ENCODE data around the gene ANKRD11.
"Not testable (repeated sequence)": the region's sequence is repeated elsewhere in the genome, so short reads cannot be mapped to it uniquely, and the experiment has no call there.

The ANKRD11 gene

GRCh38 chr16:89274561-89275283 is 215.6 kb downstream of the ANKRD11 start:
- DNase-seq = no peak

- no peak for DNase-seq
These were observed 216.5 kb downstream of the ANKRD11 start for GRCh38 chr16:89273741-89274472.

GRCh38 chr16:89272631-89273030 is 217.7 kb downstream of the ANKRD11 start:
- DNase-seq = no peak

GRCh38 chr16:89270666-89271345 is 219.6 kb downstream of the ANKRD11 start:
- DNase-seq = no peak

DNA sequence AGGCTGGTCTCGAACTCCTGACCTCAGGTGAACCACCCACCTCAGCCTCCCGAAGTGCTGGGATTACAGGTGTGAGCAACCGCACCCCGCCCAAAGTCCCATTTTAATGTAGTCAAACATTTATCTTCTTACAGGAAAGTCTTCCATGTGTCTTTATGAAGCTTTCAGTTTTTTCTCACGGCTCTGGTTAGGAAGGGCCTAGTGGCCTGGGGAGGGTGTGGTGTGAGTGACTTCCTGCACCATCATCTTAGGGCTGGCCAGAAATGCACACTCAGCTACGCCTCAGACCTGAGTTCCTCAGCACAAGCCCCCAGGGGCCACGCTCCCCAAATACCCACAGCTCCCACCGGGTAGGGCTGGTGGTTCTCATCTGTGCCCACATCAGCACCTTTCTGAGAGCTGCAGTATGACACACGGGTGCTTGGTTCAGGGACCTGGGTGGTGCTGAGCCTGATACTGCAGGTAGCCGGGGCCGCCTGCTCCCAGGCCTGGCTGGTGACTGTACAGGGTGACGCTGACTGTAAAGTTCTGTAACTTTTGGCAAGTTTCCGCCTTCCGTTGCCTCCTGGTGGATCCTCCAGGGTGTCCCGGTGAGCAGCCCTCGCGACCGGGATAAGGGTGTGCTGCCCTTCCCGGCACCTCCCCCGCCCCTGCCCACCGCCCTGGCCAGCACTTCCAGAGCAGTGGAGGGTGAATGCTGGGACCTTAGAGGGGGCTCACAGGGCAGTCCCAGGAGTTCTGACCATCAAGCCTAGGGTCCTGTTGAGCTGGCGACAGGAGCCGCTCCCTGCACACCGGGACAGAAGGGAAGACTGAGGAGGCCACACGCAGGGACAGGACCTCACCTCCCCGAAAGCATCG is 220.3 kb downstream of the ANKRD11 start:
- DNase-seq = no peak

DNA sequence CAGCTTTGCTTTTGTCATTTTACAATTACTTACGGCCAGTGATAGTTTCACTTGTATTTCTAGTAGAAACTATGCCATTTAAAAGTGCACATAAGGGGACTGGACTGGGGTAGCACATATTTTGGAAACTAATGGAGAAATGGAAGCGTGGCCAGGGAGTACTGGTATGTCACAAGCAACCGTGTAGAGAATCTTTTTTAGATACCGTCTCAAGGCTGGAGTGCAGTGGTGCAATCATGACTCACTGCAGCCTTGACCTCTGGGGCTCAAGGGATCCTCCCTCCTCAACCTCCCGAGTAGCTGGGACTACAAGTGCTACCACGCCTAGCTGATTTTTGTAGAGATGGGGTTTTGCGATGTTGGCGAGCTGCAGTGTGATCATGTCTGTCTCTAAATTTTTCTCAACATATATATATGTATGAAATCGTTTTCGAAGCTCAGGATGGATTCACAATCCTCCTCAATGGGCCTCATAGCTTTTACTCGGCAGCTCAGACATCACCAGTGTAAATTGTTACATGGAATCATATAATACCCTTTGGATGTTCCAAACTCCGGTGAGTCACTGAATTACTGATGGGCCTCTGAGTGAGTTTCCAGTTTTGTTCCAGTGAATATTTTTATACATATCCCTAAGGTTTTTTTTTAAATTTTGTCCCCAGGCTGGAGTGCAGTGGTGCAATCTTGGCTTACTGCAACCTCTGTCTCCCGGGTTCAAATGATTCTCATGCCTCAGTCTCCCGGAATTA is 221.2 kb downstream of the ANKRD11 start:
- DNase-seq = no peak

GRCh38 chr16:89268585-89268984 is 221.8 kb downstream of the ANKRD11 start:
- no peak for DNase-seq

DNA sequence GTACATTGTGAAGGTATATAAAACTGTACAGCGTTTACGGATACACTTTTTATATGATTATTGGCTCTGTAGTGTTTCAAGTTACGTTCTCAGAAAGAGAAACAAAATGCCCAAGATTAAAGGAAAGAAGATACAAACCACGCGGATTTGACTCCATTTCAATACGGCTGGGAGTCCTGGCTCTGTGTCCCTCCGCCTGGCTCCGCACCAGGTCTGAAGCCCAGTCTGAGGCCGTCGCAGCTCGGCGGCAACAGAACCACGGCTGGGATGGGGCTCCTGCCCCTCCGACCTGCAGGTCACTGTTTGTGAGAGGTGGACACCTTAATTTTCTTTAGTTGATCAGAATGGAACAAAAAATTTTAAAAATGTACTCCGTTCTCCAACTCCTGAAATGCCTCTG is 222.6 kb downstream of the ANKRD11 start:
- not testable (repeated sequence) for DNase-seq

DNA sequence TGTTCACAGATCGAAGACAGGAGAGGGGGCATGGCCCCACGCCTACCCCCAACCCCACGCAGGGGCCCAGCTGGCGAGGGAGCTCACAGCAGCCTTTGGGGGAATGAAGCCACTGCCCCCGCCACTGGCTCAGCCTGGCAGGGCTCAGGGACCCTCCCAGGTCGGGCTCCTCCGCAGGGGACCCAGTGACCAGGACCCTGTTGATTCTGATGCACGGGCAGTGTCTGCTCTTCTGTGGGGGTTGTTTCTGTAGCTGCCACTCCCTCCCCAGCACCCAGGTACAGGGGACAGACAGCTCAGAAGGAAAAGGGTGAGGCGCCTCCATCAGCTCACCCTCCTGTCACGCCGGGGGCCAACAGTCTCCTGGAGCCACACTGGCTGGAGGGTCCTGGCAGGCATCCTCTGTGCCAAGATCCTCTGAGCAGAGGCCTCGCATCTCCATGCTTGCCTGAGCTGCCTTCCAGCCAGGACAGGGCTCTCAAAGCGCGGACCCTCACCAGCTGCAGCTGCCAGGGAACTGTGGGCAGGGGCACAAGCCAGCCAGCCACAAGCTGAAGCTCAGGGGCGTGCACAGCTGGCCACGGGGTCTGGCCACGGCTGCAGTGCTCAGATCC is 223.7 kb downstream of the ANKRD11 start:
- no peak for DNase-seq

DNA sequence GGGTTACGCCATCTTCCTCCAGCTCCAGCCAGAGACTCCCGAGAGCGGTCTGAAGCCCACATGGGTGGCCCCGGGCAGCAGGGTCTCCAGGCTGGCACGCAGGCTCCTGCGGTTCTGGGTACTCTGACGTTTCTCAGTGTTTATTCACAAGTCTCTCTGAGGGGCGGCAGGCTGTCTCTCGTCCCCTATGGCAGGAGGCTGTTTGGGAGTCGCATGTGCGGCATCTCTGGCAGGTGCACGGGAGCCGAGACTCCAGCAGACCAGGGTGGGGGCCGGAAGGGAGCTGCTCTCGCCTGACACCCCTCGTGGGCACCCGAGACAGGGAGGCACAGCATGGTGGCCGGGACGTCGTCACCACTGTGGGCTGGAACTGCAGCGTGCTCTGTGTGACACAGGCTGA is 224.7 kb downstream of the ANKRD11 start:
- DNase-seq = no peak

DNA sequence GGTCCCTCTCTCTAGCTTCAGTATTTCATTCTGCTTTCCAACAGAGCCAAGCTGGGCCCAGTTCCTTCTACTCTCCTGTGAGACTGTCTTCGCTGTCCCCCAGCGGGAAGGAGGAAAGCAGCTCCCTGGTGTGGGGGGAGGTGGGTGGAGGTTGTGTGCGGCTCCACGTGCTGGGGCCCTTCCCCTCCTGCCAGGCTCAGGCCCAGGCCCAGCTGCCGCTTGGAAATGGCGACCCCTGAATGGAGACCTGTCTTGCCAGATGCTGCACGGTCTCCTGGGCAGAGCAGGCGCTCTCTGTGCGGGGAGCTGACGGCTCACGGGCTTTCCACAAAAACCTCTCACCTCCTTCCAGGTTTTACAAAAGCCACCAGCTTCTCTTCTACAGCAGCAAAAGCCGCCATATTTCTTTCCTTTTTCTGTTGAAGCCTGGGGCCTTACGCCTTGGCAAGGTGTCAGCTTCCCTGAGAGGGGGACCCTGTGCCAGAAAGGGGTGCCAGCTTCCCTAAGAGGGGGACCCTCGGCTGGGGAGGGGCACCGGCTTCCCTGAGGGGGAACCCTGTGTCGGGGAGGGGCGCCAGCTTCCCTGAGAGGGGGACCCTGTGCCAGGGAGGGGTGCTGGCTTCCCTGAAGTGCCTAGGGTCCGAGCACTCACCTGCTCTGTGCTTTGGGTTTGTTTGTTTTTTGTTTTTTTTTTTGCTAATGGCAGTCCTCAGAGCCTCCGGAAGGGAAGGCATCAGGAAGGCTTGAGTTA is 225.4 kb downstream of the ANKRD11 start:
- no peak for DNase-seq

GRCh38 chr16:89261691-89262563 is 228.4 kb downstream of the ANKRD11 start:
- no peak for DNase-seq

GRCh38 chr16:89259901-89260300 is 230.5 kb downstream of the ANKRD11 start:
- DNase-seq = not testable (repeated sequence)

- no peak for DNase-seq
These were observed 232.4 kb downstream of the ANKRD11 start for GRCh38 chr16:89257757-89258465.

GRCh38 chr16:89257281-89257731 is 233.1 kb downstream of the ANKRD11 start:
- DNase-seq = no peak

GRCh38 chr16:89256651-89257254 is 233.6 kb downstream of the ANKRD11 start:
- DNase-seq = peak; percentile 6

DNA sequence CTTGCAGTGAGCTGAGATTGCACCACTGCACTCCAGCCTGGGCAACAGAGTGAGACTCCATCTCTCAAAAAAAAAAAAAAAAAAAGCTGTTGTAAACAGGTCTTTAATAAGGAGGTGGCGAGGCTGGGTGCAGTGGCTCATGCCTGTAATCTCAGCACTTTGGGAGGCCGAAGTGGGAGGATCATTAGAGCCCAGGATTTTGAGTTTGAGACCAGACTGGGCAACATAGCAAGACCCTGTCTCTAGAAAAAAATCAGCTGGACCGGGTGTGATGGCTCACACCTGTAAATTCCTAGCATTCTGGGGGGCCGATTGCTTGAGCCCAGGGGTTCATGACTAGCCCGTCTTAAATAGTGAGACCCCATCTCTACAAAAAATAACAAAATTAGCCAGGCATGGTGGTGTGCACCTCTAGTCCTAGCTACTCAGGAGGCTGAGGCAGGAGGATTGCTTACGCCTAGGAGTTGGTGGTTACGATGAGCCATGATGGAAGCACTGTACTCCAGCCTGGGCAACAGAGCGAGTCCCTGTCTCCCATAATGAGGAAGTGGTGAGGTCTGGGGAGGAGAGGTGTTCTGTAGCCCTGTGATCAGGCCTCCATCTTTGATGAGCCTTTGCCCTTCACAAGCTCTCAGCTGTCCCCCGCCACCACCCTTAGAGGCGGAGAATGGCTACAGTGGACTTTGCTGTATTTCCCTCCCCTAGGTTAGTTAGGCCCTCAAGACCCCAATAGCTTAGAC is 236.6 kb downstream of the ANKRD11 start:
- no peak for DNase-seq
